Forelimb muscle (tissue), 1 donor: ENCODE data around the gene RGS3. TPM values are rescaled to one million over a fixed set of nuclear protein-coding genes. Genes with fewer than 3 reads are reported as not detected.

ENCODE experiments used
- DNase-seq: peaks from one replicate; pipeline ENCODE4 v3.0.0-alpha.2; 2013; ENCODE audit warnings: low read depth
- polyA plus RNA-seq: library from polyadenylated mRNA; unstranded; fragments of 120-200 nt; gene quantifications from one replicate; pipeline ENCODE4 v1.2.1, GENCODE V29; 2013; ENCODE audit not compliant: insufficient read length

The RGS3 gene
- polyA plus RNA-seq, 1 donor: 32.6 TPM

DNA sequence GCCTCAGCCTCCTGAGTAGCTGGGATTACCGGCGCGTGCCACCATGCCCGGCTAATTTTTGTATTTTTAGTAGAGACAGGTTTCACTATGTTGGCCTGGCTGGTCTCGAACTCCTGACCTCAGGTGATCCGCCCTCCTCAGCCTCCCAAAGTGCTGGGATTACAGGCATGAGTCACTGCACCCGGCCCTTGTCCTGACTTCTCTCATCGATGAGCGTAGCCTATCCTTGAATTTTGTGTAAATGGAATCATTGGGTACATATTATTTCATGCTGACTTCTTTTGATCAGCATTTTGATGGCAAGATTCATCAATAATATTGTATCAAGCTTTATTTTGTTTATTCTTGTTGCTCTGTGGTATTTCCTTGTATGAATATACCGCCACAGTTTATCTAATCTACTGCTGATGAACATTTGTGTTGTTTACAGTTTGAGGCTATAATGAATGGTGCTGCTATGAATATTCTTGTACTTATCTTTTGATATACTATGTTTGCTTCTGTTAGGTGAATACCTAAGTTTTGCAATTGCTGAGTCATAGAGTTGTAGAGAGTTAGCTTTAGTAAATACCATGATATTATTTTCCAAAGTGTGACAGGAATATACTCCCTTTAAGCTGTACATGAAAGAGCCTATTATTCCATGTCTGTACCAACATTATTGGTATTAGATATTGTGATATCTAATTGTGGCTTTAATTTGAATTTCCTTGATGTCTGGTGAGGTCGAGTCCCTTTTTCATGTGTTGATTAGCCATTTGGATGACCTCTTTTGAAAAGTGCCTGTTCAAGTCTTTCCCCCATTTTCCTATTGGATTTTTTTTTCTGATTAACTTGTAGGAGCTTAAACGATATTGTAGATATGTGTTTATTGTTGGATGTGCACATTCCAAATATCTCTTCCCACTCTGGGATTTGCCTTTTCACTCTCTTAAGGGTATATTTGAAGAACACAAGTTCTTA lies 107.5 kb downstream of the RGS3 start:
- no peak for DNase-seq

DNA sequence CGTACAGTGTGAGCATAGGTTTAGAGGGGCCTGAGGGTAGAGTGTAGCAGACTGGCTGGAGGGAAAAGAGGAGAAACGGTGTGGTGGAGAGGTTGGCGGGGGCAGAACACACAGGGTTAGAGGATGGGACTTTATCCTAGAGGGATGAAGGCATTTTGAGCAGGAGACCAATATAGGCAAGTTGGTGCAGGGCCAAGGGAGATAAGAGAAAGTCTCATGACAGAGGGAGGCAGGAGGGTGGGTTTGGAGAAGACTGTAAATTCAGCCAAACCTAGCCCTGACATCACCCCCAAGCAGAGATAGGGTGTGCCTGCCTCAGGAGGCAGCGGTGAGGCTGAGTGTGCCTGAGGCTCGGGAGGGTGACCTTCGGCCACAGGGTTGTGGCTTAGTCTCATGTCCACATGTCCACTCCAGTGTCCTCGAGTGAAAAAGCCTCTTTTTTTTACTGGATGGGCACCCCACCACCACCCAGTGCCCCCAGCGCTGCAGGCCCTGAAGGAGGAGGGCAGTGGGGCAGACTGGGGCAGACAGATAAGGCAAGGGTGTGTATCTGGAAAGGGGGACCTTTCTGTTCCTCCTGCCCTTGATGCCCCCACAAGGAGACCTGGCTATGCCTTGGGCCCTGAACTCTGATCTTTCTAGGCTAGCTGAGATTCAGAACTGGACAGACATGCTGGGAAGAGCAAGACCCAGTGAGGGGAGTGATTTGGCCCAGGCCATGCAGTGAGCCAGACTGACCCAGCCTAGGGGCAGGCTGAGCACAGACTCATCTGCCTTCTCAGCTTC lies 108.7 kb downstream of the RGS3 start:
- no peak for DNase-seq

DNA sequence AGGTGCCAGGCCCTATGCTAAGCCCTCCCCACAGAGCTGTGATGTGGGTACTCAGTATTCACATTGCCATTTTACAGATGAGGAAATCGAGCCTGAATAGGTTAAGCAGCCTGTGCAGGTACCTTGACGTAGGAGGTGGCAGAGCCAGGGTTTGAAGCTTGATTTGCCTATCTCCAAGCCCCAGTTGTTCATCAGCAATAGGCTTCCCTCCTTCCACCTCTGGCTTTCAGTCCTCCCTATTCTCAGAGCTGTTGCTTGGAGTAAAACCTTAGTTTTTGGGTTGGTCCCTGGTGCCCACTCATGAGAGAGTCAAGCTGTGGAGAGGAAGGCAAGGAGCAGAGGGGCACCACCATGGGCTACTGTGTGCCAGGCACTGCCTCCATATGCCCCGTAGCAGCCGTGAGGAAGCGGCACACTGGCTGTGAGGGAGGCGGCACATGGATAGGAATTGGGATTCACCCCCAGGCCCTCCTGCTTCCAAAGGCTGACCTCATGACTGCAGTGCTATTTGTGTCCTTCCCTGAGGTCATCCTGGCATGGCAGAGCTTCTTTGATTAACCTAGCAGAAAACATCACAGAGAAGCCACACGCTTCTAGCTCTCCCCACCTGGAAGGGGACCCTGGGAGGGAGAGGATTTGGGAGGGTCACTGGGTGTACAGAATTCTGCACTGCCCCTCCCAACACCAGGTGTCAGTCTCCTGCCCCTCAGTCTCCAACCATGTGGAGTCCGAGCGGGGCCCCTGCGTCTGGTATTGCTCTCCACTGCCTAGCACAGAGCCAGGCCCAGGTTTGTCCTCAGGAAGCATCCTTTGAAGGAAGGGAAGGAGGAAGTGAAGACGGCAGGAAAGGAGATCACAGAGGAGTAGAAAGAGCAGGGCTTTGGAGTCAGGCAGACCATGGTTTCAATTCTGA lies 109.8 kb downstream of the RGS3 start:
- no peak for DNase-seq

DNA sequence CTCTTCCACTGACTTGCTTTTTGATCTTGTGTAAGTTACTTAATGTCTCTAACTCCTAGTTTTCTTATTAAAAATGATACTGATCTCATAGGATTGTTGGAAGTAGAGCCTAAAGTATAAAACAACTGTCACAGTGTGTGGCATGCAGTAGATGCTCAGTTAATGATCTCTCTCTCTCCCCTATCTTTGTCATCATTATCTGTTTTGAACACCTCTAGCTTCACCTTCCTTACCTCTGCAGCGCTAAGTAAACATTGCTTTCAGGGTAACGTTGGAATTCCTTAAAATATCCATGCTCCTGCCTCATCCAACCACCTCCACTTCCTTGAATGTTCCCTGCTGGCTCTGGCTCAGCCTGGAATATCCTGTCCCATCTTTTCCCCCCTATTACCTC lies 110.4 kb downstream of the RGS3 start:
- no peak for DNase-seq

DNA sequence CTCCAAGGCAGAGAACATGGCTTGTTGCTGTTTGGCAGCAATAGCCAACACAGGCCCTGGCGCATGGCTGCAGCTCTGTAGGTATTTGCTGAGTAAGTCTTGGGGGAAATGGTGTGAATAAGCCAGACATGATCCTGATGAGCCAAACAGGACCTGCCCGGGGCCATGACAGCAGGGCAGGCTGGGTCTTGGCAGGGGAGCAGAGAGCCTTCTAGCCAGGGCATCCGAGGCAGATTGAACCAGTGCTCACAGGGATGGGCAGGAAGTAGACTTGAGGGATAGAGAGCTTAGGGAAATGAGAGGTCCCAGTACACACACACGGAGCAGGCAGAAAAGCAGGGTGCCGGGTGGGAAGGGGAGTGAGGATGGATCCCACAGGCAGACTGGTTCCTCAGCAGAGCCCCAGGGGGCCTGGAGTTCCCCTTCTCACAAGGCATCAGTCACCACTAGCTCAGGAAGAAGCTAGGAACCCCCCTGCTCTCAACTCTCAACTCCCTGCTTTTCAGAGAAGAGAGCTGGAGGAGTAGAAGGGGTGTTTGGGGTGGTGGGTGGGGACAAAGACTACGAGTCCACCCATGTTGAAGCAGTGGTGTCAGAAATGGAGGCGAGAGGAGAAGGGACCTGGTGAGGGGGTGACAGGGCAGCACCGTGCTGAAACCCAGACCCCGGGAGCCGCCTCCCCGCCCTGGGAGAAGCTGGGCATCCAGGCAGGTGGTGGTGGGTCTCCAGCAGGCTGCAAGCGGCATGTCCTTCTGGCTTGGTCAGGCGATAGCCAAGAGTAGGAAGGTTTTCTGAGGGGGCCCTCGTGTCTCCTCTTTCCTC lies 111.1 kb downstream of the RGS3 start:
- DNase-seq: no peak

DNA sequence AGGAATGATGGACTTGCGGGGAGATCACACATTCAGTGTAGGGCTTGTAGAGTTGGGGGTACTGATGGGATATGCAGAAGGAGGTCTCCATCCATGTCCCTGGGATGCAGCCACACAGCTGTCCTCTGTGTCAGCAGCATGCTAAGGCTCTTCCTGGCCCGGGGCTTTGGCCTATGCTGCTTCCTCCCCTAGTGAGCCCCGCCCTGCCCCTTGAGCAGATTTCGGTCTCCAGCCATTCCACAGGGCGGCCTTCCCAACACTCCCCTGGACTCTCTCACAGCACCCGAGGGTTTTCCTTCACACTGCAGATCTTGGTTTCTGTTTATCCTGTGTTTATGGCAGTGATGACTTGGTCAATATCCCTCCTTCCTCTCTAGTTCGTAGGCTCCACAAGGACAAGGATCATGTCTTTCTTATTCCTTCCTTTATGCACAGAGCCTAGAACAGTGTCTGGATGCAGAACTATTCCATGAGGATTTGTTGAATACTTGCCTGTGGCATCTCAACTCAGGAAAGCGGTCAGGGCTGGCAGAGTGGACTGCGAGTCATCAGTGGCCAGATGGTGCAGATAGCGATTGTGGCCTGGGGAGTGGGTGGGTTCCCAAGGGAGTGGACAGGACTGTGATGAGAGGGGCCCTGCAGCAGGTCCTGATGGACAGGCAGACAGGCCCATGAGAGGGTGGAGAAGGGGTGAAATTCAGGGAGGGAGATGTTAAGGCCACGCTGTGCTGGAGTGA lies 114.2 kb downstream of the RGS3 start:
- no peak for DNase-seq

DNA sequence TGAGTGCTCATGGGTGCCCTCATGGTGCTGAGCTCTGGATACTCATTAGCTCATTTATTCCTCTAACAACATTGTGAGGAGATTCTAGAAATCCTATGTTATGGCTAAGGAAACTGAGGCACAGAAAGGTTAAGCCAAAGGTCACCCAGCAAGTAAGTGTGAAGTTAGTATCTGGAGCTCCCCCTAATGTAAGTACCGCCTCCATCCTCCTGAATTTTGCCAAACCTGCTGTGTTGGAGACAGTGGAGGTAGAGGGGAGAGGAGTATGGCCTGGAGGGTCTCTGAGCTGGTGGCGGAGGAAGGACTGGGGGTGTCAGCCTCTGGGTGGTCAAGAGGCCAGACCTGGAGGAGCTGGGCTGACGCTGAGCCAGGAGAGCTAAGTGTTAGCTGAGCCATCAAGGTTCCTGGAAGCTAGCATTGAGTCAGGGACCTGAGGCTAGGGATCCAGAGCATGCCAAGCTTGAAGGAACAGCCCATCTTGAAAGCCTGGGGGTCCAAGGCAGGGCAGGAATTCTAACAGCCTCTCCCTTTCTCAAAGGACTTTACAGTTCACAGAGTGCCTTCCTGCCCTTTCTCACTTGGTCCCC lies 114.8 kb downstream of the RGS3 start:
- DNase-seq: no peak

DNA sequence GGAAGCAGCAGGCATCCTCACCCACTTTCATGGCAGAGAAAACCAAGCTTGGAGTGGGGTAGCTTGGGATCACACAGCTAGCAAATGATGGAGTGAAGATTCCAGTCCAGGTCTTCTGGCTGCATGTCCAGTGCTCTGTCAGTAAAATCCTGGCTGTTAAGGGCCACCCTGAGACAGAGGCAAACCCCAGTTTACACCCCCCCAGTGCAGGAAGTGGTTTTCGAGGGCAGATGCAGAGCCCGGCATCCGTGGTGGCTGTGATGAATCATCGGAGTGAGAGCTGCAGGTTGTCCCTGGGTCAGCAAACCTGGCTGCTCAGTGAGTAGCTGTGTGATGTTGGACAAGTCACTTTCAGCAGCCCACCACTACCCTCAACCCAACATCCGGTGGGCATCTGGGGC lies 115.4 kb downstream of the RGS3 start:
- DNase-seq: no peak

DNA sequence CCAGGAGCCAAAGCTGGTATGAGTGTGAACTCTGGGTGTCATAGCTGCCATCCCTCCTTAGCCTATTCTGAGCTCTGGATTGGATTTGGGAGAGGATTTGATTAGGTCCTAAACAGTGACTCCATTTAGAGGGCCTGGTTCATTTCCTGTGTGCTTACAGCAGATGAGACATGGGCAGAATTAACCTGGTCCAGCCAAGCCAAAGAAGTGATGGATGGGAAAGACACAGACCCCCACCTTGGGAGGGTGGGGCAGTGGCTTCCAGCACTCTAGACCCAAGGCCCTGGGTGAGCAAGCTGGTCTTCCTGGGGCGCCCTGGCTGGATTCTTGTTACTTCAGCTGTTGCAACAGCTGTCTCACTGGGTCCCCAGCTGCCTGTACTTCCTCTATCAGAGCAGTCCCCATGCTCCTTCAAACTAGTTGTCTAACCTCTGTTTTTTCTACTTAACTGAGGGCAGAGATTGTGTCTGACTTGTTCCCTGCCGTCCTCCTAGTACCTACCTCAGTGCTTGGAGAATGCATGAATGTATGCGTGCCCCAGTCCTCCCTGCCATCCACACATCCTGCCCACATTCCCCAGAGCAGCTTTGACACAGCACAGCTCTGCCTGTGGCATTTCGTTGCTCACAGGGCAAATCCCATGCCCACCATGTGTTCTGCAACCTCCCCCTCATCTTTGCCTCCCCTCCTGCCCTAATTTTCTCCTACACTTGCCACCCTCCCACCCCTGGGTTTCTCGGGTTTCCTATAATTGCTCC lies 115.9 kb downstream of the RGS3 start:
- no peak for DNase-seq

DNA sequence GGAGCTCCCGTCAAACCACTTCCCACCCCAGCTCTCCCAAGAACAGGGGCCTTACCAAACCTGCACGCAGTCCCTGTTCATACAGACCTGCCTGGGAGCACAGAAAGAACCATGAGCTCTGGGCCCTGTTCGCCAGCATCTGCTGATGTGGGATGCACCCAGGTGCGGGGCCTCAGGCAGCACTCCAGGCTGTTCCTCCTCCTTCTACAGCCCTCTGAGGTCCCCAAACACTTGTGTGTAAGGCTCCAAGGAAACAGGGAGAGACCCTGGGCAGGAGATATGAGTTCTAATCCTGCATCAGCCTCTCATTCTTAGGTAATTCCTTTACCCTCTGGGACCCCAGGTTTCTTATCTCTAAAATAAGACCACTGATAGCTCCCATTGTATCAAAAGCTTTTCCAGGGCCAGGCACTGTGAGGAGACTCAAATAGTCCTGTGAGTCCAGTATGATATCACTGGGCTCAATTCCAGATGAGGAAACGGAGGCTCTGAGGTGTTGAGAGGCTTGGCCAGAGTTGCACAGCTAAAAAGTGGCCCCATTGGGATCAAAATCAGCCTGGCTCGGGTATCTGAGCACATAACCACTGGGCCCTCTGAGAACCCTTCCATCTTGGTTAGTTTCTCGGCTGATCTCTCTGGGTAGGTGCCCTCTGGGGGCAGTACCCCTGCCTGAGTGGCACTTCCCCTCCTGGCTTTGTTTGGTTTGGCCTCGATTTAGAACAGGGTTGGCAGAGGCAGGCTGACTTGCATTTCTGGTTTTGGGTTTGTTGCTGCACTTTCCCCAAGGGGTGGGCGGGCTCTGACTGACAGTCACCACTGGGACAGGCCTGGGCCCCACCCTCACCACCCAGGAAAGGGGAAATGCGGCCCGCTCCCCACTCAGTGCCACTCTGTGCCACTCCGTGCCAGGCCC lies 116.8 kb downstream of the RGS3 start:
- no peak for DNase-seq

DNA sequence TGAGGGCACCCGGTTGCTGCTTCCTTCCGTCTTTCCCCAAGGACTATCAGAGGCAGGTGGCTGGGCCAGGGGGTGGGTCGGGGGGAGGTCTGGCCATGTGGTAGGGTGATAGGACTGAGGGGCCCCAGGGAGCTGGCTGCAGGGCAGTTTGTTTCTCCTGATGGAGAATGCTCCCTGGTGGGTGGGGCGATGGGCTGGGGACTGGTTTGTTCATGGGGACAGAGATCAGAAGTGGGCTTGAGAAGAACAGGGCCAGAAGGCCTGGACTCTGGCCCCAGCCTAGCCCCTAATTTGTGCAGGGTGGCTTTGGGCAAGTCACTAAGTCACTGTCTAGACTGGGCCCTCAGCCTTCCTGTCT lies 117.4 kb downstream of the RGS3 start:
- no peak for DNase-seq

DNA sequence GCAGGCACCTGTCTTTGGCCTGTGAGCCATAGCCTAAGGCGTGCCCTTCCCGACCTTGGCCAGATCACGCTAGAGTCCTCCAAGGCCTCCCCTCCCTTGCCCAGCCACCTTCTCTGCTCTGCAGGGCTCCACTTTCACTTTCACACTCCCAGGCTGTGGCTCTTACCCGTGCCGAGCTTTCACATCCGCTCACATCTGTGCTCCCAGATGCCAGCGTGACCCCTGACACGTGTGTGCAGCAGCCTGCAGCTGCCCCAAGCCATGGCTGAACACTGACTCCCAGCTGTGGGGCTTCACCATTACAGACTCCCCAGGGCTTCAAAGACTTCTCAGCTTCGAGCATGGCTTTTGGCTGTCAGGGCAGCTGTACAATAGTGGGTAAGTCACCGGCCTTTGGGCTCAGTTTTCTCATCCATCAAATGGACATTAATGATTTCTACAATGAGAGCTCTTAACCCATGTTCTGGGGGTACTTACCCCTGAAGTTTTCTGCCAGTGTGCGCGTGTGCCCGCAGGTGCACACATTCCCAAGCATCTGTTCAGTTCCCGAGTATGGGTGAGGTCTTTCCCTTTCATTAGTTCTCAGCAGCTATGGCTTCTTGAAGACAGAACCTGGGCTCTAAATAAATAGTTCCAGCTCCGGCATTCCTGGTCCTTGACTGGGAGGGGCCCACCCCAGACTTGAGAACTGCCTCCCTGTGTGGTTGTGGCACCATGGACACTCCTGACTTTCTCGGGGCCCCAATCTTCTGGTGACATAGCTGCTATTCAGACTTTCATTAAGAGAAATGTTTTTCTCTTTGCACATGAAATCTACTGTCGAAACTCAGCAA lies 118.6 kb downstream of the RGS3 start:
- no peak for DNase-seq

DNA sequence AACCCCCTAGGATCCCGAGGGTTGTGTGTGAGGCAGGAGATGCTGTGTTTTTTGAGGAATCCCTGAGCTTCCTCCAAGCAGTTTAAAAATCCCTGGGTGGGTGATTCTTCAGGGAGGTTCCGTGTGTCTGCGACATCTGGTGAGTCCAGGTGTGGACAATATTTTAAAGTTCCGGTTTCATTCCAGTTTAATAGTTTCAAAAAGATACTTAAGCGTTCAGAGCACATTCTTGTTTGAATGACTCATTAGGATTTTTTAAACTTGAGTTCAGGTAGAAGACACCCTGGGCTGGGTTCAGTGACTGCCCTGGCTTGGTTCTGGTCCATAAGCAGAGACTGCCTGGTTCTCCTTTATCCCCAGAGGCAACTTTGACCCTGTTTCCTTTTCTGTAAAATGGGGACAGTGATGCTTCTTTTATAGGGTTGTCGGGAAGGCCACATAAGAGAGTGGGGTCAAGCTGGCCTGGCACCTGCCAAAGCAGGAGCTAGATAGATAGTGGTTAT lies 119.2 kb downstream of the RGS3 start:
- DNase-seq: no peak

DNA sequence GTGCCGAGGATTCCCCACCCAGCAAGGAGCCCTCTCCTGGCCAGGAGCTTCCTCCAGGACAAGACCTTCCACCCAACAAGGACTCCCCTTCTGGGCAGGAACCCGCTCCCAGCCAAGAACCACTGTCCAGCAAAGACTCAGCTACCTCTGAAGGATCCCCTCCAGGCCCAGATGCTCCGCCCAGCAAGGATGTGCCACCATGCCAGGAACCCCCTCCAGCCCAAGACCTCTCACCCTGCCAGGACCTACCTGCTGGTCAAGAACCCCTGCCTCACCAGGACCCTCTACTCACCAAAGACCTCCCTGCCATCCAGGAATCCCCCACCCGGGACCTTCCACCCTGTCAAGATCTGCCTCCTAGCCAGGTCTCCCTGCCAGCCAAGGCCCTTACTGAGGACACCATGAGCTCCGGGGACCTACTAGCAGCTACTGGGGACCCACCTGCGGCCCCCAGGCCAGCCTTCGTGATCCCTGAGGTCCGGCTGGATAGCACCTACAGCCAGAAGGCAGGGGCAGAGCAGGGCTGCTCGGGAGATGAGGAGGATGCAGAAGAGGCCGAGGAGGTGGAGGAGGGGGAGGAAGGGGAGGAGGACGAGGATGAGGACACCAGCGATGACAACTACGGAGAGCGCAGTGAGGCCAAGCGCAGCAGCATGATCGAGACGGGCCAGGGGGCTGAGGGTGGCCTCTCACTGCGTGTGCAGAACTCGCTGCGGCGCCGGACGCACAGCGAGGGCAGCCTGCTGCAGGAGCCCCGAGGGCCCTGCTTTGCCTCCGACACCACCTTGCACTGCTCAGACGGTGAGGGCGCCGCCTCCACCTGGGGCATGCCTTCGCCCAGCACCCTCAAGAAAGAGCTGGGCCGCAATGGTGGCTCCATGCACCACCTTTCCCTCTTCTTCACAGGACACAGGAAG lies 120.2 kb downstream of the RGS3 start:
- DNase-seq: no peak

DNA sequence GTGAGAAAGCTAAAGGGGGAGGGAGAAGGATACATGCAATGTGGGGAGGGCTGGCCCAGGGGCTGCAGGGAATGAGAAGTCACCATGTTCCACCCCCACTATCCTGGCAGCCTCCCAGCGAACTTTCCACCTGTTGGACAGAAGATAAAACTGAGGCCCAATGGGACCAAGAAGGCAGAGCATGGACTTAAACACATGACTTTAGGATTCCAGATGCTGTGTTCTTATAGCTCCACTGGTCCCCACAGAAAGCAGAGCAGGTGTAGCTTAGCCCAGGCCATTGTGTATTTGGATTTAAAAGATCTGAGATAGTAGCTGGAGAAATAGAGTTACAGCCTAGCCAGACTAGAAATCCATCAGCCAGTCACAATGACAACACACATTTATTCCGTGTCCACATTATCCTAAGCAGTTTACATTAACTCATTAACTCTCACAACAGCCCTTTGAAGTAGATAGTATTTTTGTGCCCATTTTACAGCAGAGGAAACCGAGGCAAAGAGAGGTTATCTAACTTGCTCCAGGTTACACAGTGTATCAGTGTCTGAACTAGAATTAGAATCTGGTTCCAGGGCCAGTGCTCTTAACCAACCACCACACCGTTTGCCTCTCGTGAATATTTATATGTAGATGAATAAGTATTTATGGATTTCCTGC lies 121.0 kb downstream of the RGS3 start:
- no peak for DNase-seq
